HEK293 (cell line): ENCODE measurements around the gene MLNR.

Source experiments
- BCL11A ChIP-seq: fragments of 450-650 bp; formaldehyde crosslinking; IDR thresholded peaks from 2 replicates; pipeline ENCODE4 v1.5.1; 2016; ENCODE audit warnings: low read depth, missing biosample characterization, missing genetic modification characterization
- BCL11B ChIP-seq: fragments of 450-650 bp; formaldehyde crosslinking; IDR thresholded peaks from 2 replicates; pipeline ENCODE4 v1.5.1; 2016; ENCODE audit warnings: low read depth, missing biosample characterization, missing genetic modification characterization
- ELK4 ChIP-seq: IDR thresholded peaks from 2 replicates; pipeline ENCODE4 v1.6.1; 2011; ENCODE audit warnings: mild to moderate bottlenecking, low read depth, low read length, borderline replicate concordance
- MZF1 ChIP-seq: fragments of 450-650 bp; formaldehyde crosslinking; IDR thresholded peaks from 2 replicates; pipeline ENCODE4 v1.5.1; 2017; ENCODE audit warnings: missing biosample characterization, missing genetic modification characterization, borderline replicate concordance
- PRDM1 ChIP-seq: fragments of 450-650 bp; formaldehyde crosslinking; IDR thresholded peaks from 2 replicates; pipeline ENCODE4; 2016; ENCODE audit warnings: missing biosample characterization, missing genetic modification characterization
- SP2 ChIP-seq: fragments of 450-650 bp; formaldehyde crosslinking; IDR thresholded peaks from 2 replicates; pipeline ENCODE4 v1.5.1; 2016; ENCODE audit warnings: missing biosample characterization, missing genetic modification characterization
- ZBTB48 ChIP-seq: fragments of 450-650 bp; formaldehyde crosslinking; IDR thresholded peaks from 2 replicates; pipeline ENCODE4 v1.5.1; 2016; ENCODE audit warnings: missing biosample characterization, missing genetic modification characterization
- ZFP37 ChIP-seq: fragments of 450-650 bp; formaldehyde crosslinking; IDR thresholded peaks from 2 replicates; pipeline ENCODE4 v1.5.1; 2016; ENCODE audit warnings: missing biosample characterization, missing genetic modification characterization
- ZNF174 ChIP-seq: fragments of 450-650 bp; formaldehyde crosslinking; IDR thresholded peaks from 2 replicates; pipeline ENCODE4 v1.5.0; 2017; ENCODE audit warnings: missing biosample characterization, mild to moderate bottlenecking, missing genetic modification characterization
- ZNF18 ChIP-seq: fragments of 450-650 bp; formaldehyde crosslinking; IDR thresholded peaks from 2 replicates; pipeline ENCODE4 v1.5.1; 2016; ENCODE audit warnings: missing biosample characterization, missing genetic modification characterization
- ZNF248 ChIP-seq: fragments of 450-650 bp; formaldehyde crosslinking; IDR thresholded peaks from 2 replicates; pipeline ENCODE4 v1.5.1; 2017; ENCODE audit warnings: missing biosample characterization, missing genetic modification characterization
- ZNF391 ChIP-seq: fragments of 450-650 bp; formaldehyde crosslinking; IDR thresholded peaks from 2 replicates; pipeline ENCODE4 v1.5.1; 2016; ENCODE audit warnings: low read depth, missing biosample characterization, missing genetic modification characterization, borderline replicate concordance
- ZNF404 ChIP-seq: fragments of 450-650 bp; formaldehyde crosslinking; IDR thresholded peaks from 2 replicates; pipeline ENCODE4 v1.5.1; 2017; ENCODE audit warnings: missing biosample characterization, missing genetic modification characterization
- ZNF423 ChIP-seq: fragments of 450-650 bp; formaldehyde crosslinking; IDR thresholded peaks from 2 replicates; pipeline ENCODE4 v1.5.1; 2016; ENCODE audit warnings: missing biosample characterization, missing genetic modification characterization
- ZNF426 ChIP-seq: fragments of 450-650 bp; formaldehyde crosslinking; IDR thresholded peaks from 2 replicates; pipeline ENCODE4 v1.5.1; 2017; ENCODE audit warnings: missing biosample characterization, missing genetic modification characterization, mild to moderate bottlenecking, inconsistent platforms, moderate library complexity
- ZNF433 ChIP-seq: fragments of 450-650 bp; formaldehyde crosslinking; IDR thresholded peaks from 2 replicates; pipeline ENCODE4 v1.5.1; 2016; ENCODE audit warnings: missing biosample characterization, missing genetic modification characterization, low read depth
- ZNF548 ChIP-seq: fragments of 450-650 bp; formaldehyde crosslinking; IDR thresholded peaks from 2 replicates; pipeline ENCODE4 v1.5.1; 2016; ENCODE audit warnings: missing biosample characterization, missing genetic modification characterization
- ZNF555 ChIP-seq: fragments of 450-650 bp; formaldehyde crosslinking; conservative IDR thresholded peaks from 2 replicates; pipeline ENCODE4 v1.5.1; 2017; ENCODE audit warnings: missing biosample characterization, mild to moderate bottlenecking, missing genetic modification characterization, inconsistent platforms
- ZNF561 ChIP-seq: fragments of 450-650 bp; IDR thresholded peaks from 2 replicates; pipeline ENCODE4 v1.5.1; 2018; ENCODE audit warnings: missing biosample characterization, missing genetic modification characterization, borderline replicate concordance
- ZNF600 ChIP-seq: fragments of 450-650 bp; formaldehyde crosslinking; IDR thresholded peaks from 2 replicates; pipeline ENCODE4 v1.5.1; 2016; ENCODE audit warnings: missing biosample characterization, missing genetic modification characterization
- ZNF658 ChIP-seq: fragments of 450-650 bp; formaldehyde crosslinking; IDR thresholded peaks from 2 replicates; pipeline ENCODE4; 2016; ENCODE audit warnings: missing biosample characterization, missing genetic modification characterization
- ZNF843 ChIP-seq: fragments of 450-650 bp; formaldehyde crosslinking; IDR thresholded peaks from 2 replicates; pipeline ENCODE4 v1.5.1; 2016; ENCODE audit warnings: missing biosample characterization, missing genetic modification characterization
- ZSCAN16 ChIP-seq: fragments of 450-650 bp; formaldehyde crosslinking; IDR thresholded peaks from 2 replicates; pipeline ENCODE4 v1.5.1; 2016; ENCODE audit warnings: missing biosample characterization, missing genetic modification characterization
- ZSCAN23 ChIP-seq: fragments of 450-650 bp; formaldehyde crosslinking; IDR thresholded peaks from 2 replicates; pipeline ENCODE4 v1.5.1; 2016; ENCODE audit warnings: missing biosample characterization, missing genetic modification characterization
- TF ChIP-seq, protein P1 (sequence below): fragments of 450-650 bp; formaldehyde crosslinking; IDR thresholded peaks from 2 replicates; pipeline ENCODE4 v1.5.0; 2017; ENCODE audit warnings: missing biosample characterization, missing genetic modification characterization, borderline replicate concordance
- TF ChIP-seq, protein P2 (sequence below): fragments of 450-650 bp; IDR thresholded peaks from 2 replicates; pipeline ENCODE4 v1.5.1; 2018; ENCODE audit warnings: missing biosample characterization, mild to moderate bottlenecking, missing genetic modification characterization
- TF ChIP-seq, protein P3 (sequence below): fragments of 450-650 bp; formaldehyde crosslinking; IDR thresholded peaks from 2 replicates; pipeline ENCODE4 v1.5.1; 2016; ENCODE audit warnings: missing biosample characterization, missing genetic modification characterization
- TF ChIP-seq, protein P4 (sequence below): fragments of 450-650 bp; formaldehyde crosslinking; IDR thresholded peaks from 2 replicates; pipeline ENCODE4 v1.5.1; 2016; ENCODE audit warnings: missing biosample characterization, missing genetic modification characterization

Gene MLNR

DNA sequence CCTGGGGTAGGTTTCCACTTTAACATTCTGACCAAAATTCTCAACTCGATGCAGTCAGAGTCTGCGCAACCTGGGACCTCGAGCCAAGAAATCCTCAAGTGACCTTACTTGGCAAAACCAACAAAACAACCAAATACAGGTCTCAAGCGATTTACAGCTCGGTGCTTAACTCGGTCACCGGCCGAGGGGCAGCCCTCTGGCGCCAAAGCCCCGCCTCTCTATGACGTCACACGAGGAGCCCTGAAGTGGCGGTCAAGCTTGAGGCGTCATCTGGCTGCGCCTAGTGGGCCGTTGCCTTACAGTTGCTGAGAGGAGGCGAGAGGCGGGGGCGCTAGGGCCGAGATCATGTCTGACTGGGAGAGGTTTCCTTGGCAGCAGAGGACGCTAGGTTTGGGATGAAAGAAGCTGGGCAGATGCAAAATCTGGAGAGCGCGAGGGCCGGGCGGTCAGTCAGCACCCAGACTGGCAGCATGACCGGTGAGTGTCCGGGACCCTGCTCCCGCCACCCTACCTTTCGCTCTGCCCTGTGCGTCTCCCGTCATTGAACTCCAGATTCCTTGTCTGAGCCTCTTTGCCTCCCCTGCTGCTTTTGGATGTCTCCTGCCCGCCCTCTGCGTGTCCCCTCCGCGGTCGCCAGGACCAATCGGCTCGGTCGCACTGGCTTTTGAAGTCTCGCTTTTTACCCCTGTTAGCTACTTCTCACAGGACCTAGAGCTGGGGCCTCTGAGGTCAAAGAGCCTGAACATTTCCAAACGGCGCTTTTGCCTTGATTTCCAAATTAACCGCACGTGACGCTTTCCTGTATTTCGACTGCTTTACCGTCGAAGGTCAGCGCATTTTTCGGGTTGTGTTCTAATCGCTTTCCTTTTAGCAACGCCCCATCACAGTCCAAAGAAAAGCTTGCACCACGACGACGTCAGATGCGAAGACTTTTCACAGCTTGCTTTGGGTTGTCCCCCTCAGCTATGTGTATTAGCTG is 27.8 kb downstream of the MLNR start, which contains the start of gene CDADC1 (continued):
- TF ChIP-seq ZNF600 (tag by site-specific recombination) (peak; percentile 11), BCL11B (tag by site-specific recombination) (peak; percentile 87), ZNF391 (tag by site-specific recombination) (peak; percentile 43; the same call in 1 of the 2 replicates), ZNF404 (tag by site-specific recombination) (no peak), ZSCAN23 (tag by site-specific recombination) (no peak), ZNF18 (tag by site-specific recombination) (no peak), ZNF561 (tag by site-specific recombination) (no peak; the same call in 1 of the 2 replicates), MZF1 (no peak), ZSCAN16 (tag by site-specific recombination) (no peak), ZNF423 (peak; percentile 32; the same call in 1 of the 2 replicates), ELK4 (no peak), ZNF548 (tag by site-specific recombination) (no peak), ZNF174 (no peak), ZFP37 (tag by site-specific recombination) (peak; percentile 68; the same call in 1 of the 2 replicates), ZNF433 (no peak), ZNF426 (tag by site-specific recombination) (no peak), SP2 (tag by site-specific recombination) (peak; percentile 66), ZNF658 (no peak), PRDM1 (tag by site-specific recombination) (no peak), ZNF555 (tag by site-specific recombination) (no peak), ZBTB48 (no peak), ZNF843 (tag by site-specific recombination) (0 out of 2 replicates have a peak, but pooled peaks have one; percentile 31), BCL11A (tag by site-specific recombination) (peak; percentile 90; the same call in 1 of the 2 replicates), ZNF248 (tag by site-specific recombination) (no peak)
- TF ChIP-seq, protein P1, sequence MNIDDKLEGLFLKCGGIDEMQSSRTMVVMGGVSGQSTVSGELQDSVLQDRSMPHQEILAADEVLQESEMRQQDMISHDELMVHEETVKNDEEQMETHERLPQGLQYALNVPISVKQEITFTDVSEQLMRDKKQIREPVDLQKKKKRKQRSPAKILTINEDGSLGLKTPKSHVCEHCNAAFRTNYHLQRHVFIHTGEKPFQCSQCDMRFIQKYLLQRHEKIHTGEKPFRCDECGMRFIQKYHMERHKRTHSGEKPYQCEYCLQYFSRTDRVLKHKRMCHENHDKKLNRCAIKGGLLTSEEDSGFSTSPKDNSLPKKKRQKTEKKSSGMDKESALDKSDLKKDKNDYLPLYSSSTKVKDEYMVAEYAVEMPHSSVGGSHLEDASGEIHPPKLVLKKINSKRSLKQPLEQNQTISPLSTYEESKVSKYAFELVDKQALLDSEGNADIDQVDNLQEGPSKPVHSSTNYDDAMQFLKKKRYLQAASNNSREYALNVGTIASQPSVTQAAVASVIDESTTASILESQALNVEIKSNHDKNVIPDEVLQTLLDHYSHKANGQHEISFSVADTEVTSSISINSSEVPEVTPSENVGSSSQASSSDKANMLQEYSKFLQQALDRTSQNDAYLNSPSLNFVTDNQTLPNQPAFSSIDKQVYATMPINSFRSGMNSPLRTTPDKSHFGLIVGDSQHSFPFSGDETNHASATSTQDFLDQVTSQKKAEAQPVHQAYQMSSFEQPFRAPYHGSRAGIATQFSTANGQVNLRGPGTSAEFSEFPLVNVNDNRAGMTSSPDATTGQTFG, result no peak
- TF ChIP-seq, protein P2, sequence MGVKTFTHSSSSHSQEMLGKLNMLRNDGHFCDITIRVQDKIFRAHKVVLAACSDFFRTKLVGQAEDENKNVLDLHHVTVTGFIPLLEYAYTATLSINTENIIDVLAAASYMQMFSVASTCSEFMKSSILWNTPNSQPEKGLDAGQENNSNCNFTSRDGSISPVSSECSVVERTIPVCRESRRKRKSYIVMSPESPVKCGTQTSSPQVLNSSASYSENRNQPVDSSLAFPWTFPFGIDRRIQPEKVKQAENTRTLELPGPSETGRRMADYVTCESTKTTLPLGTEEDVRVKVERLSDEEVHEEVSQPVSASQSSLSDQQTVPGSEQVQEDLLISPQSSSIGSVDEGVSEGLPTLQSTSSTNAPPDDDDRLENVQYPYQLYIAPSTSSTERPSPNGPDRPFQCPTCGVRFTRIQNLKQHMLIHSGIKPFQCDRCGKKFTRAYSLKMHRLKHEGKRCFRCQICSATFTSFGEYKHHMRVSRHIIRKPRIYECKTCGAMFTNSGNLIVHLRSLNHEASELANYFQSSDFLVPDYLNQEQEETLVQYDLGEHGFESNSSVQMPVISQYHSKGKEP (tag by site-specific recombination), result no peak
- TF ChIP-seq, protein P3, sequence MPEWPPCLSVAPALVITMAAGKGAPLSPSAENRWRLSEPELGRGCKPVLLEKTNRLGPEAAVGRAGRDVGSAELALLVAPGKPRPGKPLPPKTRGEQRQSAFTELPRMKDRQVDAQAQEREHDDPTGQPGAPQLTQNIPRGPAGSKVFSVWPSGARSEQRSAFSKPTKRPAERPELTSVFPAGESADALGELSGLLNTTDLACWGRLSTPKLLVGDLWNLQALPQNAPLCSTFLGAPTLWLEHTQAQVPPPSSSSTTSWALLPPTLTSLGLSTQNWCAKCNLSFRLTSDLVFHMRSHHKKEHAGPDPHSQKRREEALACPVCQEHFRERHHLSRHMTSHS (tag by site-specific recombination), result no peak
- TF ChIP-seq, protein P4, sequence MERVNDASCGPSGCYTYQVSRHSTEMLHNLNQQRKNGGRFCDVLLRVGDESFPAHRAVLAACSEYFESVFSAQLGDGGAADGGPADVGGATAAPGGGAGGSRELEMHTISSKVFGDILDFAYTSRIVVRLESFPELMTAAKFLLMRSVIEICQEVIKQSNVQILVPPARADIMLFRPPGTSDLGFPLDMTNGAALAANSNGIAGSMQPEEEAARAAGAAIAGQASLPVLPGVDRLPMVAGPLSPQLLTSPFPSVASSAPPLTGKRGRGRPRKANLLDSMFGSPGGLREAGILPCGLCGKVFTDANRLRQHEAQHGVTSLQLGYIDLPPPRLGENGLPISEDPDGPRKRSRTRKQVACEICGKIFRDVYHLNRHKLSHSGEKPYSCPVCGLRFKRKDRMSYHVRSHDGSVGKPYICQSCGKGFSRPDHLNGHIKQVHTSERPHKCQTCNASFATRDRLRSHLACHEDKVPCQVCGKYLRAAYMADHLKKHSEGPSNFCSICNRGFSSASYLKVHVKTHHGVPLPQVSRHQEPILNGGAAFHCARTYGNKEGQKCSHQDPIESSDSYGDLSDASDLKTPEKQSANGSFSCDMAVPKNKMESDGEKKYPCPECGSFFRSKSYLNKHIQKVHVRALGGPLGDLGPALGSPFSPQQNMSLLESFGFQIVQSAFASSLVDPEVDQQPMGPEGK (tag by site-specific recombination), result peak; percentile 80
